Measurements from ENCODE around the gene SYNE1.

DNA sequence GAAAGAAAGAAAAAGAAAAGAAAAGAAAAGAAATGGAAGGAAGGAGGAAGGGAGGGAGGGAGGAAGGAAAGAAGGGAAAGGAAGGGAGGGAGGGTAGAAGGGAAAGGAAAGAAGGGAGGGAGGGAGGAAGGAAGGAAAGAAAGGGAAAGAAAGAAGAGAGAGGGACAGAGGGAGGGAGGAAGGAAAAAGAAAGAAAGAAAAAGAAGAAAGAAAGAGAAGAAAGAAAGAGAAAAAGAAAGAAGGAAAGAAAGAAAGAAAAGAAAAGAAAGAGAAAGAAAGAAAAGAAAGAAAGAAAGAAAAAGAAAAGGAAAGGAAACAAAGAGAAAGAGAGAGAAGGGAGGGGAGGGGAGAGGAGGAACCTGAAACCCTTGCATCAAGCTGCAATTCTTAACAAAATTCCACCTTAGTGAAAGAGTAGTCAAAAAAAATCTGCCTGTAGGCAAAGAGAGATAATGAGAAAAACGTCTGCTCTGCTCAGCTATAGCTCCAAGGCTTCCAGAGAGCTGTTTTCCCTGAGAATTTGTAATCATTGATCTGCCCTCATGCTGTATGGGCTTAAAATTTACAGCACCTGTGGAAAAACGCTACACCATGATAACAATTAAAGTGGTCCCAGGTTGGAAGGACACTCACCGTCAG lies 43.8 kb upstream of the SYNE1 start:
- no peak for TF ChIP-seq CTCF (IDR thresholded peaks at IDR 0.05)
- no peak for TF ChIP-seq POLR2AphosphoS5 (IDR thresholded peaks at IDR 0.05)
- no peak for TF ChIP-seq POLR2A (IDR thresholded peaks at IDR 0.05)

Data from upper lobe of left lung (tissue), 4 donors.